GM12878 (cell line): ENCODE results near the gene GPC2. TPM values are rescaled to one million over a fixed set of nuclear protein-coding genes. Genes with fewer than 3 reads are reported as not detected.

ENCODE experiments used
- ATAC-seq: fragments of 200-7000 bp; cut with Tn5 transposase; 3 replicates; pipeline ENCODE4 v1.9.1; 2020; ENCODE audit warnings: mild to moderate bottlenecking, moderate library complexity
- BruUV-seq: library from RNA; stranded (reverse); fragments of 400-500 nt; replicated peaks from 2 replicates; lab custom pipeline; 2021; lab: Mats Ljungman, UMichigan
- CTCF ChIA-PET: fragments of 300-600 bp; sonication (Branson Sonifier 250); formaldehyde crosslinking; extraction: SDS; loops from one replicate; lab custom pipeline; 2021; ENCODE audit warnings: inconsistent platforms; lab: Yijun Ruan, JAX
- POLR2A ChIA-PET: fragments of 350-600 bp; formaldehyde crosslinking; extraction: SDS; loops from one replicate; lab custom pipeline; 2021; ENCODE audit warnings: inconsistent platforms; lab: Charles Lee
- RAD21 ChIA-PET: fragments of 300-600 bp; sonication (Branson Sonifier 250); formaldehyde crosslinking; loops from one replicate; lab custom pipeline; 2023; ENCODE audit warnings: antibody characterized with exemption; ENCODE audit not compliant: unreplicated experiment; lab: Charles Lee
- SMC1A ChIA-PET: fragments of 300-600 bp; sonication (Branson Sonifier 250); formaldehyde crosslinking; loops from one replicate; lab custom pipeline; 2023; ENCODE audit not compliant: unreplicated experiment, uncharacterized antibody; lab: Charles Lee
- DNase-seq: peaks from one replicate; pipeline ENCODE4 v3.0.0-alpha.2; 2011; ENCODE audit warnings: low read depth, low spot score
- FAIRE-seq: peaks from 3 replicates; lab custom pipeline; 2011; peaks lifted over from hg19 to GRCh38; lab: Jason Lieb, UNC
- H2AFZ ChIP-seq: 2 replicates; pipeline ENCODE4 v1.6.0; 2011; ENCODE audit warnings: low read depth, low read length, control low read depth; ENCODE audit not compliant: control insufficient read depth
- H3K27ac ChIP-seq: 2 replicates; pipeline ENCODE4 v1.5.1; 2011; ENCODE audit warnings: control low read depth; ENCODE audit not compliant: control insufficient read depth, insufficient read depth
- H3K27me3 ChIP-seq, 2 experiments: replicated peaks in 1 of 2; 2 replicates each; pipeline versions ENCODE4 v1.6.0 to v1.6.1; 2011; ENCODE audit warnings: low read length in 1 of 2; ENCODE audit not compliant: control insufficient read depth in 2 of 2, insufficient read depth in 2 of 2
- H3K36me3 ChIP-seq, 2 experiments: 2 replicates each; pipeline ENCODE4 v1.5.1; 2011; ENCODE audit warnings: low read length in 1 of 2; ENCODE audit not compliant: control insufficient read depth in 2 of 2, insufficient read depth in 2 of 2
- H3K4me1 ChIP-seq: 2 replicates; pipeline ENCODE4 v1.6.1; 2011; ENCODE audit warnings: mild to moderate bottlenecking, low read length, moderate library complexity, mixed read lengths; ENCODE audit not compliant: control insufficient read depth, insufficient read depth
- H3K4me2 ChIP-seq: 2 replicates; pipeline ENCODE4 v1.6.0; 2011; ENCODE audit warnings: control low read depth; ENCODE audit not compliant: control insufficient read depth, insufficient read depth
- H3K4me3 ChIP-seq: fragments of 200-600 bp; sonication (generic); 2 replicates; pipeline ENCODE4 v1.5.1; 2016
- H3K79me2 ChIP-seq: 2 replicates; pipeline ENCODE4 v1.6.0; 2011; ENCODE audit warnings: low read length; ENCODE audit not compliant: control insufficient read depth, insufficient read depth
- H3K9ac ChIP-seq: 2 replicates; pipeline ENCODE4 v1.8.0; 2011; ENCODE audit warnings: low read length, control low read depth, mixed read lengths; ENCODE audit not compliant: control insufficient read depth, insufficient read depth
- H3K9me3 ChIP-seq: replicated peaks from 3 replicates; pipeline ENCODE4 v1.5.1; 2011; ENCODE audit warnings: mild to moderate bottlenecking, low read length; ENCODE audit not compliant: control insufficient read depth, insufficient read depth
- H4K20me1 ChIP-seq: 2 replicates; pipeline ENCODE4 v1.6.0; 2011; ENCODE audit not compliant: control insufficient read depth, insufficient read depth
- CEBPB ChIP-seq, 2 experiments: fragments of 150-350 bp in 1 of 2; IDR thresholded peaks; 2 replicates each; pipeline ENCODE4 v1.6.1; 2012 to 2014; ENCODE audit warnings: low read depth in 2 of 2, low read length in 2 of 2, borderline replicate concordance in 1 of 2, inconsistent platforms in 1 of 2
- CREM ChIP-seq: IDR thresholded peaks from 2 replicates; pipeline ENCODE4 v1.6.1; 2014; ENCODE audit warnings: antibody characterized with exemption, low read depth
- IKZF2 ChIP-seq, 2 experiments: fragments of 450-650 bp; IDR thresholded peaks; 2 replicates each; pipeline ENCODE4 v1.6.1; 2017; ENCODE audit warnings: mild to moderate bottlenecking in 2 of 2, moderate library complexity in 2 of 2
- MXI1 ChIP-seq: fragments of 150-350 bp; IDR thresholded peaks from 2 replicates; pipeline ENCODE4 v1.6.1; 2011; ENCODE audit warnings: low read depth, mild to moderate bottlenecking, inconsistent platforms, low read length, improper control_type of control experiment
- SRF ChIP-seq, 2 experiments: IDR thresholded peaks; 2 replicates each; pipeline ENCODE4 v1.6.1; 2011; ENCODE audit warnings: low read depth in 2 of 2, low read length in 2 of 2, mild to moderate bottlenecking in 1 of 2, moderate library complexity in 1 of 2
- YBX1 ChIP-seq: fragments of 450-650 bp; IDR thresholded peaks from 2 replicates; pipeline ENCODE4 v1.6.1; 2016; ENCODE audit warnings: antibody characterized with exemption
- ZNF274 ChIP-seq: IDR thresholded peaks from one replicate; pipeline ENCODE4 v1.8.0; 2011; ENCODE audit not compliant: insufficient read length, insufficient read depth
- WGBS: methylation state at CpG from one replicate; pipeline ENCODE4 v1.1.6; 2016; ENCODE audit warnings: low lambda C conversion rate; ENCODE audit not compliant: insufficient replicate concordance, insufficient coverage; ENCODE audit errors: missing lambda C conversion rate; 5-methylcytosine and 5-hydroxymethylcytosine counted together
- in situ Hi-C: fragments of 300-500 bp; cut with MboI; formaldehyde crosslinking; loops from 9 replicates; pipeline ENCODE4 v1.14.3; 2018; ENCODE audit warnings: mixed read lengths
- intact Hi-C: fragments of 100-400 bp; cut with micrococcal nuclease; formaldehyde crosslinking; loops from one replicate; pipeline ENCODE4 v1.14.2; 2022; ENCODE audit not compliant: unreplicated experiment
- polyA plus RNA-seq, 11 experiments: library from polyadenylated mRNA; depleted of rRNA in 4 of 11; unstranded in 6 of 11; stranded (reverse) in 5 of 11; fragments of >200 nt; fragmentation: Nextera tagmentation in 4 of 11; fragmentation: Illumina TruSeq in 1 of 11; extraction: Ambion mirVana in 4 of 11; extraction: Trizol in 1 of 11; gene quantifications; 1 replicate in 1 of 11; 2 replicates in 10 of 11; pipeline versions ENCODE4 v1.2.1 to v1.2.3, GENCODE V29; 2011 to 2016; ENCODE audit warnings: inconsistent platforms in 2 of 11, missing spikeins in 2 of 11, low read depth in 1 of 11
- total RNA-seq, 4 experiments: library from RNA; depleted of rRNA in 3 of 4; stranded (reverse); fragments of >200 nt in 3 of 4; fragmentation: Illumina TruSeq in 1 of 4; extraction: Trizol in 1 of 4; gene quantifications; 2 replicates each; pipeline versions ENCODE4 v1.2.1 to v1.2.3, GENCODE V29; 2013 to 2021
- TF ChIP-seq, protein P1 (sequence below): IDR thresholded peaks from 2 replicates; pipeline ENCODE4 v1.6.1; 2012; ENCODE audit warnings: low read depth, low read length, improper control_type of control experiment
- TF ChIP-seq, protein P2 (sequence below): IDR thresholded peaks from 2 replicates; pipeline ENCODE4 v1.6.1; 2011; ENCODE audit warnings: low read depth, low read length, improper control_type of control experiment, borderline replicate concordance
- TF ChIP-seq, protein P3 (sequence below): IDR thresholded peaks from 2 replicates; pipeline ENCODE4 v1.6.1; 2012; ENCODE audit warnings: low read length, inconsistent platforms
- TF ChIP-seq, protein P4 (sequence below): fragments of 450-650 bp; IDR thresholded peaks from 2 replicates; pipeline ENCODE4 v1.6.1; 2014; ENCODE audit warnings: mild to moderate bottlenecking
- TF ChIP-seq, protein P5 (sequence below): fragments of 450-650 bp; IDR thresholded peaks from 2 replicates; pipeline ENCODE4 v1.6.1; 2017; ENCODE audit warnings: mild to moderate bottlenecking, moderate library complexity

The GPC2 gene
- total and polyA plus RNA-seq, 10 of the 15 experiments (the other 5 are each of a cell fraction or from before 2014, with no cell fraction given) = 0.19 to 6.3 (median 0.77) TPM

DNA sequence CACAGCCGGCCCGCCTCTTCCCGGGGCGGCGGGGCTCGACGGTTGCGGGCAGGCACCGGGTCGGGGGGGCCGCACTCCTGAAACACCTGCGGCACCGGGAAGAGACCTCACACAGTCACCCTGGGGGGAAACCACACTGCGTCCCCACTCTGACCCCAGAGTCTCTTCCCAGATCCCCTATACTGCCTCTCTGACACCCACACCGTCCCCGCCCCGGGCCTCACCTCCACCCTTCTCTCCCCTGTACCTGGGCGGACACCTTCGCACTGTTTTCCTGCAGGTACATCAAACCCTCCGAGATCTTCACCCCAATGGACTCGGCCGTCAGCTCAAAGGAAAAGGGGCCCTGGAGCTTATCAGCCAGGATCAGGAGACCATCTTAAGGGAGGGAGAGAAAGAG is 5.3 kb downstream of the GPC2 start:
- H3K79me2 ChIP-seq = no peaks in the 10 kb centered on the region
- H3K27me3 ChIP-seq = peaks cover 4 to 6% of the 10 kb centered on the region in 2 experiments; a peak in 3 of 4 replicates
- no peak for ATAC-seq
- 0 out of 2 replicates have a peak overlapping the region, but pooled peaks have one; percentile 72 for H3K4me2 ChIP-seq
- no peak overlapping the region for H3K27ac ChIP-seq
- no peak overlapping the region for H3K9ac ChIP-seq
- peaks cover 47% of the 10 kb centered on the region for H3K4me1 ChIP-seq
- DNase-seq = no peak
- H3K4me3 ChIP-seq = peak overlapping the region; percentile 39; the same call in 1 of the 2 replicates
- in situ Hi-C loops (no loop called here), intact Hi-C loops (no loop called here)
- no peak for FAIRE-seq
- CTCF ChIA-PET = interaction anchor here (1.2 kb wide), 1 partner anchor 18 kb away, joined by 4 read pairs; no protein-coding TSS in a partner anchor
- RAD21 ChIA-PET = interaction anchor here (0.6 to 1.5 kb wide), 2 partner anchors 39 to 120 kb away, joined by 3 to 5 read pairs; no protein-coding TSS in a partner anchor
- no TSS peak for BruUV-seq
- POLR2A ChIA-PET = interaction anchor here (0.6 to 0.9 kb wide), 5 partner anchors 8 to 89 kb away, joined by 3 to 5 read pairs (median 3); no protein-coding TSS in a partner anchor
- H2AFZ ChIP-seq = no peak overlapping the region
- no peaks in the 10 kb centered on the region for H4K20me1 ChIP-seq
- SMC1A ChIA-PET = interaction anchor here (1.1 kb wide), 1 partner anchor 10 kb away, joined by 3 read pairs; no protein-coding TSS in a partner anchor
- WGBS = 1% methylated on average over 21 of the region's 22 CpGs
- H3K36me3 ChIP-seq = no peaks in the 10 kb centered on the region
- H3K9me3 ChIP-seq = no peaks in the 10 kb centered on the region
- TF ChIP-seq SRF (IDR thresholded peaks at IDR 0.05; ENCODE audit: low read depth in 2 of 2, low read length in 2 of 2) = no peak
- TF ChIP-seq CEBPB (IDR thresholded peaks at IDR 0.05; ENCODE audit: borderline replicate concordance in 1 of 2, low read depth in 2 of 2, low read length in 2 of 2) = no peak
- no peak for TF ChIP-seq ZNF274
- no peak for TF ChIP-seq MXI1
- TF ChIP-seq, protein P1, sequence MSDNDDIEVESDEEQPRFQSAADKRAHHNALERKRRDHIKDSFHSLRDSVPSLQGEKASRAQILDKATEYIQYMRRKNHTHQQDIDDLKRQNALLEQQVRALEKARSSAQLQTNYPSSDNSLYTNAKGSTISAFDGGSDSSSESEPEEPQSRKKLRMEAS = no peak
- peak in 1 of 2 experiments; percentile 20; a peak in 1 of 4 replicates for TF ChIP-seq IKZF2 (IDR thresholded peaks at IDR 0.05)
- TF ChIP-seq YBX1 = no peak
- TF ChIP-seq, protein P2, sequence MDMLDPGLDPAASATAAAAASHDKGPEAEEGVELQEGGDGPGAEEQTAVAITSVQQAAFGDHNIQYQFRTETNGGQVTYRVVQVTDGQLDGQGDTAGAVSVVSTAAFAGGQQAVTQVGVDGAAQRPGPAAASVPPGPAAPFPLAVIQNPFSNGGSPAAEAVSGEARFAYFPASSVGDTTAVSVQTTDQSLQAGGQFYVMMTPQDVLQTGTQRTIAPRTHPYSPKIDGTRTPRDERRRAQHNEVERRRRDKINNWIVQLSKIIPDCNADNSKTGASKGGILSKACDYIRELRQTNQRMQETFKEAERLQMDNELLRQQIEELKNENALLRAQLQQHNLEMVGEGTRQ = no peak
- TF ChIP-seq, protein P3, sequence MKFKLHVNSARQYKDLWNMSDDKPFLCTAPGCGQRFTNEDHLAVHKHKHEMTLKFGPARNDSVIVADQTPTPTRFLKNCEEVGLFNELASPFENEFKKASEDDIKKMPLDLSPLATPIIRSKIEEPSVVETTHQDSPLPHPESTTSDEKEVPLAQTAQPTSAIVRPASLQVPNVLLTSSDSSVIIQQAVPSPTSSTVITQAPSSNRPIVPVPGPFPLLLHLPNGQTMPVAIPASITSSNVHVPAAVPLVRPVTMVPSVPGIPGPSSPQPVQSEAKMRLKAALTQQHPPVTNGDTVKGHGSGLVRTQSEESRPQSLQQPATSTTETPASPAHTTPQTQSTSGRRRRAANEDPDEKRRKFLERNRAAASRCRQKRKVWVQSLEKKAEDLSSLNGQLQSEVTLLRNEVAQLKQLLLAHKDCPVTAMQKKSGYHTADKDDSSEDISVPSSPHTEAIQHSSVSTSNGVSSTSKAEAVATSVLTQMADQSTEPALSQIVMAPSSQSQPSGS = no peak
- TF ChIP-seq, protein P4, sequence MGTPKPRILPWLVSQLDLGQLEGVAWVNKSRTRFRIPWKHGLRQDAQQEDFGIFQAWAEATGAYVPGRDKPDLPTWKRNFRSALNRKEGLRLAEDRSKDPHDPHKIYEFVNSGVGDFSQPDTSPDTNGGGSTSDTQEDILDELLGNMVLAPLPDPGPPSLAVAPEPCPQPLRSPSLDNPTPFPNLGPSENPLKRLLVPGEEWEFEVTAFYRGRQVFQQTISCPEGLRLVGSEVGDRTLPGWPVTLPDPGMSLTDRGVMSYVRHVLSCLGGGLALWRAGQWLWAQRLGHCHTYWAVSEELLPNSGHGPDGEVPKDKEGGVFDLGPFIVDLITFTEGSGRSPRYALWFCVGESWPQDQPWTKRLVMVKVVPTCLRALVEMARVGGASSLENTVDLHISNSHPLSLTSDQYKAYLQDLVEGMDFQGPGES = no peak
- TF ChIP-seq CREM = no peak
- TF ChIP-seq, protein P5, sequence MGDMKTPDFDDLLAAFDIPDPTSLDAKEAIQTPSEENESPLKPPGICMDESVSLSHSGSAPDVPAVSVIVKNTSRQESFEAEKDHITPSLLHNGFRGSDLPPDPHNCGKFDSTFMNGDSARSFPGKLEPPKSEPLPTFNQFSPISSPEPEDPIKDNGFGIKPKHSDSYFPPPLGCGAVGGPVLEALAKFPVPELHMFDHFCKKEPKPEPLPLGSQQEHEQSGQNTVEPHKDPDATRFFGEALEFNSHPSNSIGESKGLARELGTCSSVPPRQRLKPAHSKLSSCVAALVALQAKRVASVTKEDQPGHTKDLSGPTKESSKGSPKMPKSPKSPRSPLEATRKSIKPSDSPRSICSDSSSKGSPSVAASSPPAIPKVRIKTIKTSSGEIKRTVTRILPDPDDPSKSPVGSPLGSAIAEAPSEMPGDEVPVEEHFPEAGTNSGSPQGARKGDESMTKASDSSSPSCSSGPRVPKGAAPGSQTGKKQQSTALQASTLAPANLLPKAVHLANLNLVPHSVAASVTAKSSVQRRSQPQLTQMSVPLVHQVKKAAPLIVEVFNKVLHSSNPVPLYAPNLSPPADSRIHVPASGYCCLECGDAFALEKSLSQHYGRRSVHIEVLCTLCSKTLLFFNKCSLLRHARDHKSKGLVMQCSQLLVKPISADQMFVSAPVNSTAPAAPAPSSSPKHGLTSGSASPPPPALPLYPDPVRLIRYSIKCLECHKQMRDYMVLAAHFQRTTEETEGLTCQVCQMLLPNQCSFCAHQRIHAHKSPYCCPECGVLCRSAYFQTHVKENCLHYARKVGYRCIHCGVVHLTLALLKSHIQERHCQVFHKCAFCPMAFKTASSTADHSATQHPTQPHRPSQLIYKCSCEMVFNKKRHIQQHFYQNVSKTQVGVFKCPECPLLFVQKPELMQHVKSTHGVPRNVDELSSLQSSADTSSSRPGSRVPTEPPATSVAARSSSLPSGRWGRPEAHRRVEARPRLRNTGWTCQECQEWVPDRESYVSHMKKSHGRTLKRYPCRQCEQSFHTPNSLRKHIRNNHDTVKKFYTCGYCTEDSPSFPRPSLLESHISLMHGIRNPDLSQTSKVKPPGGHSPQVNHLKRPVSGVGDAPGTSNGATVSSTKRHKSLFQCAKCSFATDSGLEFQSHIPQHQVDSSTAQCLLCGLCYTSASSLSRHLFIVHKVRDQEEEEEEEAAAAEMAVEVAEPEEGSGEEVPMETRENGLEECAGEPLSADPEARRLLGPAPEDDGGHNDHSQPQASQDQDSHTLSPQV = no peak
